Measurements from ENCODE around the gene TLDC2. TPM values are rescaled to one million over a fixed set of nuclear protein-coding genes. Genes with fewer than 3 reads are reported as not detected.

TLDC2 gene
- not detected for polyA plus RNA-seq (2012; ENCODE audit: insufficient read length, low read depth)

DNA sequence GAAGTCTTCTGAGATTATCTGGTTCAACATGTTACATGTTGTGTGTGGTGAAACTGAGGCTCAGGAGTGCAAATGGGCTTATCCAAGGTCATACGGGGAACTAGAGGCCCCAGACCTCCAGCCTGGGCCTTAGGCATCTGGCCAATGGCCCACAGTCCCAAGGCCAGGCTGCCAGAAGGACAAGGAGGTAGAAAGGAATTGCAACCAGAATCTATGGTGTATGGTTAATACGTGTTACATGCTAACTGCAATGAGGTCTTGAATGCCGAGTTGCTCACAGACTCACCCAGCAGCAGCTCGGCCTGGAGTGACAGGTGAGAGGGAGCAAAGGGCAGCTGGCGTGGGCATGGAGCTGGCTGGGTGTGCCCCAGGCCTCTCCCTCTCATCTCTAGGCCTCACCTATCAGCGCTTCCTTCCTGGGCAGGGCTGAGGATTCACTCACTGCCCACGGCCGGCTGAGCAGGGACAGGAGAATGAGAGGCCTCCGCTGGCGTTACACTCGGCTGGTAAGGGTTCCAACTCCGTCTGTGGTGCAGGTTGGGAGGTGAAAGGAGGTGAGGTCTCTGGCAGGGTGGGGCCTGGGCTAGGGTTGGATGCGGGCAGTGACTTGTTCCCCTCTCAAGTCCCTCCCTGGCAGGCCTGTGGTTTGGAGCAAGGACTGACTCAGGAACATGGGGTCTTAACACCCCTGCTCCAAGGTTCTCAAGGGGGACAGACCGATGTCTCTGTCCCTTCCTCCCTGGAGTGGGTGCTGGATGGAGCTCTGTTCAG lies at the start of gene TLDC2:
TLDC2 (plus strand) TSS at position 437 of the 771 bp plus-strand sequence; CDS start at position 474, 37 bp downstream.
- TF ChIP-seq, protein P1, sequence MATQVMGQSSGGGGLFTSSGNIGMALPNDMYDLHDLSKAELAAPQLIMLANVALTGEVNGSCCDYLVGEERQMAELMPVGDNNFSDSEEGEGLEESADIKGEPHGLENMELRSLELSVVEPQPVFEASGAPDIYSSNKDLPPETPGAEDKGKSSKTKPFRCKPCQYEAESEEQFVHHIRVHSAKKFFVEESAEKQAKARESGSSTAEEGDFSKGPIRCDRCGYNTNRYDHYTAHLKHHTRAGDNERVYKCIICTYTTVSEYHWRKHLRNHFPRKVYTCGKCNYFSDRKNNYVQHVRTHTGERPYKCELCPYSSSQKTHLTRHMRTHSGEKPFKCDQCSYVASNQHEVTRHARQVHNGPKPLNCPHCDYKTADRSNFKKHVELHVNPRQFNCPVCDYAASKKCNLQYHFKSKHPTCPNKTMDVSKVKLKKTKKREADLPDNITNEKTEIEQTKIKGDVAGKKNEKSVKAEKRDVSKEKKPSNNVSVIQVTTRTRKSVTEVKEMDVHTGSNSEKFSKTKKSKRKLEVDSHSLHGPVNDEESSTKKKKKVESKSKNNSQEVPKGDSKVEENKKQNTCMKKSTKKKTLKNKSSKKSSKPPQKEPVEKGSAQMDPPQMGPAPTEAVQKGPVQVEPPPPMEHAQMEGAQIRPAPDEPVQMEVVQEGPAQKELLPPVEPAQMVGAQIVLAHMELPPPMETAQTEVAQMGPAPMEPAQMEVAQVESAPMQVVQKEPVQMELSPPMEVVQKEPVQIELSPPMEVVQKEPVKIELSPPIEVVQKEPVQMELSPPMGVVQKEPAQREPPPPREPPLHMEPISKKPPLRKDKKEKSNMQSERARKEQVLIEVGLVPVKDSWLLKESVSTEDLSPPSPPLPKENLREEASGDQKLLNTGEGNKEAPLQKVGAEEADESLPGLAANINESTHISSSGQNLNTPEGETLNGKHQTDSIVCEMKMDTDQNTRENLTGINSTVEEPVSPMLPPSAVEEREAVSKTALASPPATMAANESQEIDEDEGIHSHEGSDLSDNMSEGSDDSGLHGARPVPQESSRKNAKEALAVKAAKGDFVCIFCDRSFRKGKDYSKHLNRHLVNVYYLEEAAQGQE (IDR thresholded peaks at IDR 0.05; ENCODE audit: insufficient read depth in 1 of 2, low read depth in 2 of 2, low read length in 2 of 2): no peak
- TF ChIP-seq POLR2AphosphoS5 (IDR thresholded peaks at IDR 0.05; ENCODE audit: low read depth, low read length): no peak
- TF ChIP-seq FOXP2 (optimal IDR thresholded peaks at IDR 0.05; ENCODE audit: borderline replicate concordance, extremely low read depth, extremely low read length, insufficient read depth): no peak
- TF ChIP-seq SIN3A (IDR thresholded peaks at IDR 0.05; ENCODE audit: borderline replicate concordance, insufficient read depth, low read length): no peak
- no peak for TF ChIP-seq TAF1 (IDR thresholded peaks at IDR 0.05; ENCODE audit: borderline replicate concordance, insufficient read depth, low read length)

GRCh38 chr20:36826554-36827244 lies 49.2 kb upstream of the TLDC2 start:
- TF ChIP-seq, protein P1 (IDR thresholded peaks at IDR 0.05; ENCODE audit: insufficient read depth in 1 of 2, low read depth in 2 of 2, low read length in 2 of 2): no peak
- no peak for TF ChIP-seq POLR2AphosphoS5 (IDR thresholded peaks at IDR 0.05; ENCODE audit: low read depth, low read length)
- TF ChIP-seq FOXP2 (optimal IDR thresholded peaks at IDR 0.05; ENCODE audit: borderline replicate concordance, extremely low read depth, extremely low read length, insufficient read depth): no peak
- TF ChIP-seq SIN3A (IDR thresholded peaks at IDR 0.05; ENCODE audit: borderline replicate concordance, insufficient read depth, low read length): no peak
- TF ChIP-seq TAF1 (IDR thresholded peaks at IDR 0.05; ENCODE audit: borderline replicate concordance, insufficient read depth, low read length): no peak

GRCh38 chr20:36827541-36828279 lies 48.2 kb upstream of the TLDC2 start:
- no peak for TF ChIP-seq TAF1 (IDR thresholded peaks at IDR 0.05; ENCODE audit: borderline replicate concordance, insufficient read depth, low read length)
- TF ChIP-seq POLR2AphosphoS5 (IDR thresholded peaks at IDR 0.05; ENCODE audit: low read depth, low read length): no peak
- no peak for TF ChIP-seq SIN3A (IDR thresholded peaks at IDR 0.05; ENCODE audit: borderline replicate concordance, insufficient read depth, low read length)
- no peak for TF ChIP-seq FOXP2 (optimal IDR thresholded peaks at IDR 0.05; ENCODE audit: borderline replicate concordance, extremely low read depth, extremely low read length, insufficient read depth)

GRCh38 chr20:36830791-36831691 lies 44.9 kb upstream of the TLDC2 start:
- no peak for TF ChIP-seq TAF1 (IDR thresholded peaks at IDR 0.05; ENCODE audit: borderline replicate concordance, insufficient read depth, low read length)
- TF ChIP-seq FOXP2 (optimal IDR thresholded peaks at IDR 0.05; ENCODE audit: borderline replicate concordance, extremely low read depth, extremely low read length, insufficient read depth): no peak
- TF ChIP-seq SIN3A (IDR thresholded peaks at IDR 0.05; ENCODE audit: borderline replicate concordance, insufficient read depth, low read length): no peak
- TF ChIP-seq, protein P1 (IDR thresholded peaks at IDR 0.05; ENCODE audit: insufficient read depth in 1 of 2, low read depth in 2 of 2, low read length in 2 of 2): no peak
- no peak for TF ChIP-seq POLR2AphosphoS5 (IDR thresholded peaks at IDR 0.05; ENCODE audit: low read depth, low read length)

Measured in PFSK-1 (cell line).